ENCODE measurements around the gene ZNF248.

ZNF248 gene

DNA sequence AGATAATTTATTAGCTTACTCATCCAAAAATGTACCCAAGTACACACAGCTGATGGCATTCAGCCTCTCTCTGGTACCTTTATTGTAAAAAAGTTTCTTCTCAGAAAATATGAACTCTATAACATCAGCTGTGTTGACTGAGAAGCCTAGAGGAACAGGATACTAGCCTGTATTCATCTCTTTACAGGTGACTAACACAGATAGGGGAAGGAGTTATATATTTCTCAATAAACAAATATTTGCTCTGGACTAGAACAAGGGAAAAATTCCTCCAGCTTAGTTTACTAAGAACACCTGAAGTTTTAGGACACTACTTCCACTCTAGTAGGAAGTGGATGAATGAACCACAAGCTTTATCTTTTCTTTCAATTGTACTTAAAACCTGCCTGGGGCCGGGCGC lies 67.8 kb downstream of the ZNF248 start:
- Histone ChIP-seq H3K9me3 (peaks cover 9% of the 10 kb centered on the region), H4K20me1 (no peaks in the 10 kb centered on the region), H3K9ac (no peak overlapping the region), H3K27me3 (no peaks in the 10 kb centered on the region), H3K4me3 (no peak overlapping the region), H3K4me1 (no peaks in the 10 kb centered on the region), H3K27ac (no peak overlapping the region), H3K36me3 (no peaks in the 10 kb centered on the region), H3K4me2 (no peak overlapping the region)
- TF ChIP-seq Cebpa-rat (IDR thresholded peaks at IDR 0.05) = no peak

- Histone ChIP-seq H3K4me2 (no peak overlapping the region), H3K27ac (no peak overlapping the region), H3K4me1 (no peaks in the 10 kb centered on the region), H3K4me3 (no peak overlapping the region), H3K9me3 (peaks cover 18% of the 10 kb centered on the region), H4K20me1 (no peaks in the 10 kb centered on the region), H3K9ac (no peak overlapping the region), H3K27me3 (no peaks in the 10 kb centered on the region), H3K36me3 (no peaks in the 10 kb centered on the region)
- TF ChIP-seq Cebpa-rat (IDR thresholded peaks at IDR 0.05) = no peak
Measured at GRCh38 chr10:37784678-37785077, 72.7 kb downstream of the ZNF248 start.

GRCh38 chr10:37780536-37780935 lies 76.9 kb downstream of the ZNF248 start:
- Histone ChIP-seq H3K36me3 (no peaks in the 10 kb centered on the region), H3K9me3 (peaks cover 18% of the 10 kb centered on the region), H3K4me2 (no peak overlapping the region), H3K4me1 (no peaks in the 10 kb centered on the region), H3K27ac (no peak overlapping the region), H4K20me1 (no peaks in the 10 kb centered on the region), H3K27me3 (no peaks in the 10 kb centered on the region), H3K4me3 (no peak overlapping the region), H3K9ac (no peak overlapping the region)
- TF ChIP-seq Cebpa-rat (IDR thresholded peaks at IDR 0.05) = no peak

DNA sequence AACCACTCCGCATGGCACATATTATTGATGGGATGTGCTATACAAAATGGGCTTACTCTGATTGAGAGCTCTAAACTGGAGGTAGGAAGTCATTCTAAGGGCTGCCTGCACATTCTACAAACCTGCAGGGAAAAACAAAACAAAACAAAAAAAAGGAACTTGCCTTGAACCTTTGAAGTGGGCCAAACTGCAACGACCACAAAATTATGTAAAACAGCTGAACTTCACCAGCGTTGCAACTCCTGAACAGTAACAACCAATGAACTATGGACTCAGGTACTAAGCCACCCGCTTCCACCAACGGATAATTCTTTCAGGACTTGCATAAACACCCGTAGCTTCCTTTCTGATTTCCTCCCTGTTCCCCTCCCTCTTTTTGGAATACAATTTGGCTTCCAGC lies 80.4 kb downstream of the ZNF248 start:
- H3K4me1 ChIP-seq = no peaks in the 10 kb centered on the region
- peaks cover 18% of the 10 kb centered on the region for H3K9me3 ChIP-seq
- H3K36me3 ChIP-seq = no peaks in the 10 kb centered on the region
- no peak overlapping the region for H3K27ac ChIP-seq
- no peaks in the 10 kb centered on the region for H3K27me3 ChIP-seq
- no peak overlapping the region for H3K4me3 ChIP-seq
- H3K4me2 ChIP-seq = no peak overlapping the region; the same call in 1 of the 2 replicates
- no peak overlapping the region for H3K9ac ChIP-seq
- no peak for TF ChIP-seq Cebpa-rat (IDR thresholded peaks at IDR 0.05)
- H4K20me1 ChIP-seq = no peaks in the 10 kb centered on the region

GRCh38 chr10:37775612-37776011 lies 81.8 kb downstream of the ZNF248 start:
- Histone ChIP-seq H3K27me3 (no peaks in the 10 kb centered on the region), H3K9ac (no peak overlapping the region), H3K4me1 (no peaks in the 10 kb centered on the region), H3K4me2 (no peak overlapping the region), H3K36me3 (no peaks in the 10 kb centered on the region), H3K9me3 (peaks cover 4% of the 10 kb centered on the region), H3K4me3 (no peak overlapping the region), H4K20me1 (no peaks in the 10 kb centered on the region), H3K27ac (no peak overlapping the region)
- TF ChIP-seq Cebpa-rat (IDR thresholded peaks at IDR 0.05) = no peak

DNA sequence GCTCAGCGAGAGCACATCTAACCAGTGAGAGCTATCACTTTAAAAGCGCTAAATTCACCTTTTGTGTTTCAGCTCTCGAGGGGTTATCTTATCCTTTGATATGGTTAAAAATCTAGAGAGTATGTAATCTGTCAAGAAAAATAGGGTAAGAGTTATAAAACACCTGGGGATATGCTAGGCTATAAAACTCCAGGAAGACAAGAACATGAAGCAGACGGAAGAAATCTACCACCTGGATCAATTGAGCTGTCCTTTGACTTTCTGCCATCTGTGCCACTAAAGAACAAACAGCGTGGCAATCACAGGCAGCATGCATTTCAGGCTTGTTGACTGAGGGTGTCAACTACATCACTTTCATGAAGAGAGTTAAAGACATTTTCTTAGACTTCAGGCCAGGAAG lies 83.1 kb downstream of the ZNF248 start:
- Histone ChIP-seq H4K20me1 (no peaks in the 10 kb centered on the region), H3K4me1 (no peaks in the 10 kb centered on the region), H3K27ac (no peak overlapping the region), H3K9ac (no peak overlapping the region), H3K4me3 (no peak overlapping the region), H3K9me3 (no peaks in the 10 kb centered on the region), H3K27me3 (no peaks in the 10 kb centered on the region), H3K36me3 (no peaks in the 10 kb centered on the region), H3K4me2 (no peak overlapping the region)
- no peak for TF ChIP-seq Cebpa-rat (IDR thresholded peaks at IDR 0.05)

DNA sequence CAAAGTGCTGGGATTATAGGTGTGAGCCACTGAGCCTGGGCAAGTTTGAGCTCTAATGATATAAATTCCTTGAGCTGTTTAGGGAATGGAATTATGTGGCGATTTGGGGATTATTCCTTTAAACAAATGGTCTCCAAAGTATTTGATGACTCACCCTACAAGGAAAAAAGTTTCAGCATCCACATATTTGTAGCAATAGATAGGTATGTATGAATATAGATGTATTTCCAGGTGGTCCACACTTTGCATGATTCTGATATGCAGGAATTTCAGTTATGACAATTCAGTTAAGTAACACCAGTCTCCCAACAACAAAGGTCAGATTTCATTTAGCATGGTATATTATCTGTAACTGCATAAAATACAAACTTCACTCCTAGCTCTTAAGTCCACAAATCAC lies 92.2 kb downstream of the ZNF248 start:
- no peak for TF ChIP-seq Cebpa-rat (IDR thresholded peaks at IDR 0.05)
- H3K27ac ChIP-seq = no peak overlapping the region
- no peak overlapping the region for H3K9ac ChIP-seq
- no peaks in the 10 kb centered on the region for H3K4me1 ChIP-seq
- peaks cover 38% of the 10 kb centered on the region for H3K9me3 ChIP-seq
- no peaks in the 10 kb centered on the region for H4K20me1 ChIP-seq
- peaks cover 5% of the 10 kb centered on the region; the same call in 1 of the 2 replicates for H3K36me3 ChIP-seq
- H3K4me3 ChIP-seq = no peak overlapping the region
- no peak overlapping the region for H3K4me2 ChIP-seq
- no peaks in the 10 kb centered on the region for H3K27me3 ChIP-seq

DNA sequence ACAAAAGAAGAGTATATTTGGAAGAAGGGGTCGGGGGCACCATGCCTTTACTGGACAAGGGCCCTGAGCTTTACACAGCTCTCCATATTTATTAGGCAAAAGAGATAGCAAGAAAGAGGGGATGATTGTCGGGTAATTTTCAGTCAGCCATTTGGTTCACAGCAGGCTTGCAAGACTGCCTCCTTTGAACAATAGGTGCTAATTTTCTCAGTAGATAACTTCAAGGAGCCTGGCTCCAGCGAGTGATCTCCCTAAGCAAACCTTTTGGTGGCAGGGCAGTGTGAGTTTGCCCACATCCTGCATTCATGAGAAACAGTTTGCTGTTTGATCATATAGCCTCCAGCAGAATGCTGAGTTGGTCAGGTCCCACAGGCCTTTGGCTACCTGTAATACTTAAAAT lies 94.3 kb downstream of the ZNF248 start:
- no peaks in the 10 kb centered on the region for H3K27me3 ChIP-seq
- H3K36me3 ChIP-seq = peaks cover 5% of the 10 kb centered on the region; the same call in 1 of the 2 replicates
- H3K4me3 ChIP-seq = no peak overlapping the region
- H3K4me1 ChIP-seq = no peaks in the 10 kb centered on the region
- H3K9ac ChIP-seq = no peak overlapping the region
- peaks cover 38% of the 10 kb centered on the region for H3K9me3 ChIP-seq
- H3K4me2 ChIP-seq = no peak overlapping the region
- no peak overlapping the region for H3K27ac ChIP-seq
- TF ChIP-seq Cebpa-rat (IDR thresholded peaks at IDR 0.05) = no peak
- no peaks in the 10 kb centered on the region for H4K20me1 ChIP-seq

- H3K4me1 ChIP-seq = no peaks in the 10 kb centered on the region
- H3K9ac ChIP-seq = no peak overlapping the region
- no peak overlapping the region for H3K4me2 ChIP-seq
- H4K20me1 ChIP-seq = no peaks in the 10 kb centered on the region
- no peak for TF ChIP-seq Cebpa-rat (IDR thresholded peaks at IDR 0.05)
- no peak overlapping the region for H3K27ac ChIP-seq
- H3K36me3 ChIP-seq = peaks cover 5% of the 10 kb centered on the region; the same call in 1 of the 2 replicates
- peaks cover 38% of the 10 kb centered on the region for H3K9me3 ChIP-seq
- no peaks in the 10 kb centered on the region for H3K27me3 ChIP-seq
- no peak overlapping the region for H3K4me3 ChIP-seq
Measured at GRCh38 chr10:37762287-37762686, 95.1 kb downstream of the ZNF248 start.

- no peak overlapping the region for H3K4me2 ChIP-seq
- no peak for TF ChIP-seq Cebpa-rat (IDR thresholded peaks at IDR 0.05)
- H3K4me3 ChIP-seq = no peak overlapping the region
- H3K9me3 ChIP-seq = peaks cover 33% of the 10 kb centered on the region
- H3K27me3 ChIP-seq = no peaks in the 10 kb centered on the region
- no peak overlapping the region for H3K9ac ChIP-seq
- peaks cover 5% of the 10 kb centered on the region; the same call in 1 of the 2 replicates for H3K36me3 ChIP-seq
- H3K4me1 ChIP-seq = no peaks in the 10 kb centered on the region
- no peaks in the 10 kb centered on the region for H4K20me1 ChIP-seq
- H3K27ac ChIP-seq = no peak overlapping the region
Measured at GRCh38 chr10:37760817-37761216, 96.6 kb downstream of the ZNF248 start.

DNA sequence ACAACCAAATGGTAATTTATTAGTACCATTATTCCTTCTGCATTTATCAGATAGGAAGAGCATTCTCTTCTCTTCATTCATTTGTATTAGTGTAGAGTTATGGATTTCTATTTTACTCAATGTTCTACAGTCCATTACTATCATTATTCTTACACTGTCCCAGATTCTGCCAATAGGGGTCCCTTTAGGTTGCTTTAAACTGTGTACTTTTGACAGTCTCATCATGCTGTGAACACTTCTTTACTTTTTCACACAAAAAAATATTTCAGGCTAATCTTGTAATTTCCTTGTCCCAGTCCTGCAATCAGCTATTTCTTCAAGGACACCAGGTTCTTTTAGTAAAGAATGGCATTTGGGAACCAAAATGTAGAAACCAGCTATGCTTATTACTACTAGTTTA lies 99.3 kb downstream of the ZNF248 start:
- no peaks in the 10 kb centered on the region for H4K20me1 ChIP-seq
- no peak for TF ChIP-seq Cebpa-rat (IDR thresholded peaks at IDR 0.05)
- H3K4me2 ChIP-seq = no peak overlapping the region
- no peak overlapping the region for H3K9ac ChIP-seq
- H3K4me3 ChIP-seq = no peak overlapping the region
- H3K27ac ChIP-seq = no peak overlapping the region
- H3K4me1 ChIP-seq = no peaks in the 10 kb centered on the region
- H3K9me3 ChIP-seq = peaks cover 7% of the 10 kb centered on the region
- H3K36me3 ChIP-seq = peaks cover 2% of the 10 kb centered on the region; the same call in 1 of the 2 replicates
- no peaks in the 10 kb centered on the region for H3K27me3 ChIP-seq
